ENCODE measurements around the gene ZBTB45. TPM values are rescaled to one million over a fixed set of nuclear protein-coding genes. Genes with fewer than 3 reads are reported as not detected.
A peak's percentile ranks its signal among the peaks of the same experiment; 100 is the strongest.

ZBTB45 gene
- total RNA-seq, 1 donor = 6.9 TPM

DNA sequence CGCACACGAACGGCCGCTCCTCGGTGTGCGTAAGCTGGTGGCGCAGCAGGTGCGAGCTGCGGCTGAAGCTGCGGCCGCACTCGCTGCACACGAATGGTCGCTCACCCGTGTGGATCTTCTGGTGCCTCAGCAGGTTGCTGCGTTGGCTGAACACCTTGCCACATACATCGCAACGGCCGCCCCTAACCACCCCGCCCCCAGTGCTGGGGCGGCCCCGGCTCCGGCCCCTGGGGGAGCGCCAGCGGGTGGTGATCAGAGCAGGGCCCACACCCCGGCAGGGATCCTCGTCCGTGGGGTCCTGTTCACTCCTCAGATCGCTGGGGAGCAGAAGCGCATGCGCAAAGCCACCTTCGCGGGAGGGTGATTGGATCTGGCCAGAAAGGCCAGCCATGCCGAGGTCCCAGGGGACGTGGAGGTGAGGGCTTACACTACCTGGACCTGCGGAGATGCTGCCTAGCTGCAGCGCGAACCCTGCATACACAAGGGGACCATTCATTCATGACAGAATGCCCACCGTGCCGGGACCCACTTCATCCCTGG lies 43.5 kb upstream of the ZBTB45 start:
- TF ChIP-seq, protein P1, sequence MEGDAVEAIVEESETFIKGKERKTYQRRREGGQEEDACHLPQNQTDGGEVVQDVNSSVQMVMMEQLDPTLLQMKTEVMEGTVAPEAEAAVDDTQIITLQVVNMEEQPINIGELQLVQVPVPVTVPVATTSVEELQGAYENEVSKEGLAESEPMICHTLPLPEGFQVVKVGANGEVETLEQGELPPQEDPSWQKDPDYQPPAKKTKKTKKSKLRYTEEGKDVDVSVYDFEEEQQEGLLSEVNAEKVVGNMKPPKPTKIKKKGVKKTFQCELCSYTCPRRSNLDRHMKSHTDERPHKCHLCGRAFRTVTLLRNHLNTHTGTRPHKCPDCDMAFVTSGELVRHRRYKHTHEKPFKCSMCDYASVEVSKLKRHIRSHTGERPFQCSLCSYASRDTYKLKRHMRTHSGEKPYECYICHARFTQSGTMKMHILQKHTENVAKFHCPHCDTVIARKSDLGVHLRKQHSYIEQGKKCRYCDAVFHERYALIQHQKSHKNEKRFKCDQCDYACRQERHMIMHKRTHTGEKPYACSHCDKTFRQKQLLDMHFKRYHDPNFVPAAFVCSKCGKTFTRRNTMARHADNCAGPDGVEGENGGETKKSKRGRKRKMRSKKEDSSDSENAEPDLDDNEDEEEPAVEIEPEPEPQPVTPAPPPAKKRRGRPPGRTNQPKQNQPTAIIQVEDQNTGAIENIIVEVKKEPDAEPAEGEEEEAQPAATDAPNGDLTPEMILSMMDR (IDR thresholded peaks at IDR 0.05; ENCODE audit: extremely low read depth, low read depth, low read length) = no peak
- Histone ChIP-seq H3K79me2 (ENCODE audit: insufficient read depth, low read length) (peaks cover under 1% of the 10 kb centered on the region), H3K36me3 (ENCODE audit: insufficient read depth, low read length) (peaks cover 14% of the 10 kb centered on the region), H3K4me2 (ENCODE audit: insufficient read depth, low read length) (peak overlapping the region; percentile 78), H3K4me1 (ENCODE audit: insufficient read depth, low read length) (peaks cover 23% of the 10 kb centered on the region), H3K27me3 (ENCODE audit: insufficient read depth, low read length) (peaks cover 6% of the 10 kb centered on the region), H3K4me3 (ENCODE audit: insufficient read depth, low read length) (peak overlapping the region; percentile 53), H4K20me1 (ENCODE audit: insufficient read depth, low read length) (no peaks in the 10 kb centered on the region), H2AFZ (ENCODE audit: low read length) (no peak overlapping the region), H3K9me3 (ENCODE audit: low read depth, low read length) (no peaks in the 10 kb centered on the region), H3K27ac (ENCODE audit: low read depth, low read length) (no peak overlapping the region)
- DNase-seq (ENCODE audit: insufficient read length, low spot score, missing footprints) = peak; percentile 80

DNA sequence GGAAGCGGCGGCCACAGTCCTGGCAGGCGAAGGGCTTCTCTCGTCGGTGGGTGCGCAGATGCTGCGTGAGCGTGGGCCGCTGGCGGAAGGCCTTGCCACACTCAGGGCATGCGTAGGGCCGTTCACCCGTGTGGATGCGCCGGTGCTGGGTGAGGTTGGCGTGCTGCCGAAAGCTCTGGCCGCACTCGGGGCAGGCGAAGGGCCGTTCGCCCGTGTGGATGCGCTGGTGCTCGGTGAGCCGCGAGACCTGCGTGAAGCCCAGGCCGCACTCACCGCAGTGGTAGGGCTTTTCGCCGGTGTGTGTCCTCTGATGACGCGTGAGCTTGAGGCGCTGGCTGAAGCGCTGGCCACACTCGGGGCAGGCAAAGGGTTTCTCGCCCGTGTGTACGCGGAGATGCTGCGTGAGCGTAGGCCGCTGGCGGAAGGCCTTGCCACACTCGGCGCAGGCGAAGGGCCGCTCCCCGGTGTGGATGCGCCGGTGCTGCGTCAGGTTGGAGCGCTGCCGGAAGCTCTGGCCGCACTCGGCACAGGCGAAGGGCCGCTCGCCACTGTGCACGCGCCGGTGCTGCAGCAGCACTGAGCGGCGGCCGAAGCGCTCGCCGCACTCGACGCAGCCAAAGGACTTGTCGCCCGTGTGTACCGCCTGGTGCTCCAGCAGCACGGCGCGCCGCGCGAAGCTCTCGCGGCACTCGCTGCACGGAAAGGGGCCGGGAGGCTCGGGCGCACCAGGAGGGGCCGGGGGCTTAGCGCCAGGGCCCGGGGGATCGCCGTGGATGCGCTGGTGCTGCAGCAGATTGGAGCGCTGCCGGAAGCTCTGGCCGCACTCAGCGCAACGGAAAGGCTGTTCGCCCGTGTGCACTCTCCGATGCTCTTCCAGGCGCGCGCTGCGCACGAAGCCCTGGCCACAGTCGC lies 42.8 kb upstream of the ZBTB45 start:
- H3K27me3 ChIP-seq (ENCODE audit: insufficient read depth, low read length) = peaks cover 6% of the 10 kb centered on the region
- peak overlapping the region; percentile 78 for H3K4me2 ChIP-seq (ENCODE audit: insufficient read depth, low read length)
- H4K20me1 ChIP-seq (ENCODE audit: insufficient read depth, low read length) = peaks cover 4% of the 10 kb centered on the region
- TF ChIP-seq, protein P1 (IDR thresholded peaks at IDR 0.05; ENCODE audit: extremely low read depth, low read depth, low read length) = no peak
- H2AFZ ChIP-seq (ENCODE audit: low read length) = no peak overlapping the region
- H3K79me2 ChIP-seq (ENCODE audit: insufficient read depth, low read length) = peaks cover 8% of the 10 kb centered on the region
- peaks cover 10% of the 10 kb centered on the region for H3K36me3 ChIP-seq (ENCODE audit: insufficient read depth, low read length)
- DNase-seq (ENCODE audit: insufficient read length, low spot score, missing footprints) = peak; percentile 86
- peak overlapping the region; percentile 53 for H3K4me3 ChIP-seq (ENCODE audit: insufficient read depth, low read length)
- H3K4me1 ChIP-seq (ENCODE audit: insufficient read depth, low read length) = peaks cover 23% of the 10 kb centered on the region
- no peaks in the 10 kb centered on the region for H3K9me3 ChIP-seq (ENCODE audit: low read depth, low read length)
- no peak overlapping the region for H3K27ac ChIP-seq (ENCODE audit: low read depth, low read length)

DNA sequence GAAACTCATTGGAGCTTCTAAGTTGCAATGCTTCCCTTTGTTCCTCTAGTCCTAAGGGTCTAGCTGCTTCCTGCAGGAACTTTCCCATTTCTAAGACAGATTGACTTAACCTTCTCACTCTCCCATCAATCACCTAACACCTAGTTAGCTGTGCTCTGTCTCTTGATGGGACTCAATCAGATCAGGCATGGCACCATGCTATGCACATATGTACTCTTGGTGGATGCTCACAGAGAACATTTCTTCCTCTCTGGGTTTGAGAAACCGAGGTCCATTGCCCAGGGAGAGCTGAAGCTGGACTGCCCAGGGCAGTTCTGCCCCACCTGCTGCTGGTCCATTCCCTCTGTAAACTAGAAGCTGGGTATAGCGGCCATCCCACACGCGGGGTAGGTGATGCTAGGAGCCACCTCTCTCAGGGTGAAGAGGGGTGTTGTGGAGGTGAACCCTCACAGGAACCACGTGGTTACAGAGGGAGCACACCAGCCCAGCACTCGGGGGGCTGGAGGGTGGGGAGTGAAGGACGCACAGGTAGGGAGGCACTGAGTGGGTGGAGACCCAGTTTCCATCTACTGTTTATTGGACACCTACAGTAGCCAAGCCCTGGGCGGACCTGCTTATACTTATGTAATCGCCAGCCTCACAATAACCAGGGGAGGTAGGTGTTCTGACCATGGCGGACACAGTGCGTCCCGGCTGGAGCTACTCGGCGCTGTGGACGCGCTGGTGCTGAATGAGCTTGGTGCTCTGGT lies 41.9 kb upstream of the ZBTB45 start:
- H3K27ac ChIP-seq (ENCODE audit: low read depth, low read length) = no peak overlapping the region
- H3K4me2 ChIP-seq (ENCODE audit: insufficient read depth, low read length) = peak overlapping the region; percentile 78
- H3K36me3 ChIP-seq (ENCODE audit: insufficient read depth, low read length) = peaks cover 9% of the 10 kb centered on the region
- TF ChIP-seq, protein P1 (IDR thresholded peaks at IDR 0.05; ENCODE audit: extremely low read depth, low read depth, low read length) = no peak
- H2AFZ ChIP-seq (ENCODE audit: low read length) = no peak overlapping the region
- DNase-seq (ENCODE audit: insufficient read length, low spot score, missing footprints) = peak; percentile 78
- H4K20me1 ChIP-seq (ENCODE audit: insufficient read depth, low read length) = peaks cover 10% of the 10 kb centered on the region
- peaks cover 16% of the 10 kb centered on the region for H3K79me2 ChIP-seq (ENCODE audit: insufficient read depth, low read length)
- H3K9me3 ChIP-seq (ENCODE audit: low read depth, low read length) = no peaks in the 10 kb centered on the region
- H3K4me1 ChIP-seq (ENCODE audit: insufficient read depth, low read length) = peaks cover 31% of the 10 kb centered on the region
- H3K4me3 ChIP-seq (ENCODE audit: insufficient read depth, low read length) = peak overlapping the region; percentile 53
- peaks cover 6% of the 10 kb centered on the region for H3K27me3 ChIP-seq (ENCODE audit: insufficient read depth, low read length)
